Mesenchymal stem cell (in vitro differentiated cells and primary cell): ENCODE data around the gene UTP4. TPM values are rescaled to one million over a fixed set of nuclear protein-coding genes. Genes with fewer than 3 reads are reported as not detected.

Experiments
- DNase-seq: peaks from one replicate; pipeline ENCODE4 v3.0.0-alpha.2; 2013
- H2AFZ ChIP-seq: one replicate; pipeline ENCODE4 v1.6.1; 2013; ENCODE audit warnings: low read depth, mild to moderate bottlenecking, control low read depth, inconsistent platforms, low read length, moderate library complexity
- H2AK5ac ChIP-seq: 2 replicates; pipeline ENCODE4 v1.6.1; 2013; ENCODE audit warnings: low read length, moderate library complexity, mild to moderate bottlenecking, inconsistent platforms; ENCODE audit not compliant: severe bottlenecking
- H2BK120ac ChIP-seq: one replicate; pipeline ENCODE4 v1.6.1; 2013; ENCODE audit warnings: low read depth, mild to moderate bottlenecking, inconsistent platforms, low read length, moderate library complexity
- H2BK12ac ChIP-seq, 2 experiments: one replicate each; pipeline ENCODE4 v1.6.1; 2013; ENCODE audit warnings: inconsistent platforms in 2 of 2, low read length in 2 of 2, mild to moderate bottlenecking in 2 of 2, moderate library complexity in 2 of 2, control low read depth in 1 of 2
- H2BK15ac ChIP-seq: one replicate; pipeline ENCODE4 v1.6.1; 2013; ENCODE audit warnings: mild to moderate bottlenecking, low read depth, inconsistent platforms; ENCODE audit not compliant: poor library complexity, severe bottlenecking
- H2BK5ac ChIP-seq: 2 replicates; pipeline ENCODE4 v1.6.1; 2013; ENCODE audit warnings: low read depth, mild to moderate bottlenecking, low read length, control low read depth, inconsistent platforms; ENCODE audit not compliant: poor library complexity, severe bottlenecking
- H3K14ac ChIP-seq, 2 experiments: one replicate each; pipeline ENCODE4 v1.6.1; 2013; ENCODE audit warnings: inconsistent platforms in 2 of 2, low read length in 2 of 2, control low read depth in 1 of 2, mild to moderate bottlenecking in 1 of 2, moderate library complexity in 1 of 2
- H3K18ac ChIP-seq, 2 experiments: one replicate each; pipeline ENCODE4 v1.6.1; 2013; ENCODE audit warnings: inconsistent platforms in 2 of 2, low read length in 2 of 2, control low read depth in 1 of 2, low read depth in 1 of 2, mild to moderate bottlenecking in 1 of 2
- H3K23ac ChIP-seq, 2 experiments: one replicate each; pipeline ENCODE4 v1.6.1; 2013; ENCODE audit warnings: inconsistent platforms in 2 of 2, low read length in 2 of 2, mild to moderate bottlenecking in 2 of 2, moderate library complexity in 2 of 2, control low read depth in 1 of 2
- H3K27ac ChIP-seq: 2 replicates; pipeline ENCODE4 v1.5.1; 2013; ENCODE audit warnings: mild to moderate bottlenecking, moderate library complexity, low read length, control low read depth, inconsistent platforms; ENCODE audit not compliant: poor library complexity, severe bottlenecking
- H3K27me3 ChIP-seq, 2 experiments: 2 replicates each; pipeline versions ENCODE4 v1.6.1 to v1.7.0; 2013; ENCODE audit warnings: low read length in 2 of 2, mild to moderate bottlenecking in 2 of 2, moderate library complexity in 2 of 2, control low read depth in 1 of 2, inconsistent platforms in 1 of 2; ENCODE audit not compliant: control insufficient read depth in 1 of 2, insufficient read depth in 1 of 2
- H3K36me3 ChIP-seq, 2 experiments: 2 replicates each; pipeline versions ENCODE4 v1.6.1 to v1.7.0; 2013; ENCODE audit warnings: low read length in 2 of 2, control low read depth in 1 of 2, inconsistent platforms in 1 of 2, low read depth in 1 of 2, mild to moderate bottlenecking in 1 of 2; ENCODE audit not compliant: insufficient read depth in 2 of 2, control insufficient read depth in 1 of 2
- H3K4ac ChIP-seq, 2 experiments: one replicate each; pipeline ENCODE4 v1.6.1; 2013; ENCODE audit warnings: inconsistent platforms in 2 of 2, low read length in 2 of 2, mild to moderate bottlenecking in 2 of 2, moderate library complexity in 2 of 2, control low read depth in 1 of 2, low read depth in 1 of 2
- H3K4me1 ChIP-seq: 2 replicates; pipeline ENCODE4 v1.6.1; 2013; ENCODE audit warnings: low read depth, low read length, control low read depth; ENCODE audit not compliant: control insufficient read depth, insufficient read depth
- H3K4me2 ChIP-seq: 2 replicates; pipeline ENCODE4 v1.6.1; 2013; ENCODE audit warnings: low read length, mild to moderate bottlenecking, inconsistent platforms; ENCODE audit not compliant: poor library complexity, severe bottlenecking
- H3K4me3 ChIP-seq, 2 experiments: 2 replicates each; pipeline versions ENCODE4 v1.5.1 to v1.7.0; 2013; ENCODE audit warnings: low read length in 2 of 2, mild to moderate bottlenecking in 2 of 2, control low read depth in 1 of 2, low read depth in 1 of 2; ENCODE audit not compliant: insufficient read depth in 1 of 2
- H3K79me1 ChIP-seq: replicated peaks from 2 replicates; pipeline ENCODE4 v1.6.1; 2013; ENCODE audit warnings: mild to moderate bottlenecking, control low read depth, low read length, inconsistent platforms; ENCODE audit not compliant: poor library complexity, severe bottlenecking
- H3K9ac ChIP-seq: 2 replicates; pipeline ENCODE4 v1.7.0; 2013; ENCODE audit warnings: mild to moderate bottlenecking, low read length, moderate library complexity
- H3K9me3 ChIP-seq: 2 replicates; pipeline ENCODE4 v1.7.0; 2013; ENCODE audit warnings: mild to moderate bottlenecking, low read length; ENCODE audit not compliant: control insufficient read depth
- H4K8ac ChIP-seq: one replicate; pipeline ENCODE4 v1.6.1; 2013; ENCODE audit warnings: inconsistent platforms, mild to moderate bottlenecking, low read length, moderate library complexity
- H4K91ac ChIP-seq: one replicate; pipeline ENCODE4 v1.6.1; 2013; ENCODE audit warnings: mild to moderate bottlenecking, low read length, inconsistent platforms
- WGBS: methylation state at CpG from one replicate; pipeline ENCODE4 v1.1.7; 2013; ENCODE audit warnings: mixed read lengths; 5-methylcytosine and 5-hydroxymethylcytosine counted together
- polyA plus RNA-seq, 2 experiments: library from polyadenylated mRNA; stranded (reverse); fragments of 200-250 nt; gene quantifications; one replicate each; pipeline ENCODE4 v1.2.3, GENCODE V29; 2013

Gene UTP4
- polyA plus RNA-seq (2013, experiment 1 of 2), result 27.9 TPM
- polyA plus RNA-seq (2013, experiment 2 of 2), result 27.8 TPM

DNA sequence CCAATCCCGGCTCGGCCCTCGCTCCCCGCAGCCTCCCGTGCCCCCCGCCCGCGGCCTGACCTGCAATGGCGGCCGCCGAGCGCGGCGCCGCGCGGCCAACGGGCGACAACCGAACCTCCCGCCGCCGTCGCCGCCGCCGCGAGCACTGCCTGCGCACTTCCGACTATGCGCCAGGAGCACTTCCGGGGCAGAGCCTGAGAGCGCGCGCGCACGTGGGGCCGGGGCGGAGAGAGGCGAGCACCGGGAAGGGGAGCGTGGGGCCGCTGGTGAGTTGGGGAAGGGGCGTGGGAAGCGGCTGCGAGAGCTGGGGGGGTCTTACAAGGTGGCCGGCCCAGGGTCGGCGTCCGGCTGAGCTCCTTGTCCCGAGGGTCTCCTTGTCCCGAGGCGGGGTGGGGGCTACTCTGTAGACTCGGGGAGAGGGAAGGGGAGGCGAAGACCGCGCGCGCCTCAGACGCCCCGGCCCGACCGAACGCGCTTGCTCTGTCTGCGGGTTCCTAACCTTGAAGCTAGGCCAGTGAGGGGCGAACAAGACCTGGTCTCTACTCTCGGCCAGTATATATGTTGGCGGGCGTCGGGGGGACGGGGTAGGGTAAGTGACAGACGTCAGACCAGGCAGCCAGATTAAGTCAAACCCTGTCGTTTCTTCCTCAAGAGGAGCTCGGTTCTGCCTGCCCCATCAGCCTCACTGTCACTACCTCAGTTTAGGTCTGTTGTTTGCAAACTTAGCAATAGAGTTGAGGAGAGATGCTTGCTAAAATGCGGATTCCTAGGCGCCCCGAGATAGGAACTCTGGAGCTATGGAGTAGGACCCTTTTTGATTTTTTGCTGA is at the start of gene UTP4, which contains the start of gene CHTF8:
TSS of gene UTP4 (plus strand) at position 226 of the 829 bp plus-strand sequence. CDS start 811 bp downstream, outside the sequence.
TSS of gene CHTF8 (minus strand) at position 165 of the 829 bp plus-strand sequence. CDS start 11,130 bp downstream, outside the sequence.
- Histone ChIP-seq H4K8ac (peak within 1 kb of the TSS; percentile 100), H2AK5ac (peak within 1 kb of the TSS; percentile 99), H3K18ac (peak within 1 kb of the TSS; percentile 100), H3K9me3 (no peaks in the 10 kb centered on the region), H3K4me3 (peak within 1 kb of the TSS; percentile 99), H3K27ac (peak within 1 kb of the TSS; percentile 98), H3K14ac (peak within 1 kb of the TSS; percentile 97 to 99), H2BK12ac (peak within 1 kb of the TSS in 1 of 2 experiments; percentile 54), H3K4me1 (peaks cover 2% of the 10 kb centered on the region), H2BK120ac (peak within 1 kb of the TSS; percentile 100), H3K27me3 (no peaks in the 10 kb centered on the region), H4K91ac (peak within 1 kb of the TSS; percentile 100), H3K79me1 (peaks cover under 1% of the 10 kb centered on the region), H3K4me2 (peak within 1 kb of the TSS; percentile 99), H3K9ac (peak within 1 kb of the TSS; percentile 99), H2BK15ac (peak within 1 kb of the TSS; percentile 97), H2AFZ (peak within 1 kb of the TSS; percentile 95), H3K36me3 (peaks cover 5 to 32% of the 10 kb centered on the region in 2 experiments), H3K23ac (peak within 1 kb of the TSS in 1 of 2 experiments; percentile 100), H3K4ac (peak within 1 kb of the TSS; percentile 94 to 97), H2BK5ac (peak within 1 kb of the TSS; percentile 96)
- DNase-seq, result peak; percentile 87
- WGBS, result 1% methylated on average over 74 of the region's 78 CpGs

DNA sequence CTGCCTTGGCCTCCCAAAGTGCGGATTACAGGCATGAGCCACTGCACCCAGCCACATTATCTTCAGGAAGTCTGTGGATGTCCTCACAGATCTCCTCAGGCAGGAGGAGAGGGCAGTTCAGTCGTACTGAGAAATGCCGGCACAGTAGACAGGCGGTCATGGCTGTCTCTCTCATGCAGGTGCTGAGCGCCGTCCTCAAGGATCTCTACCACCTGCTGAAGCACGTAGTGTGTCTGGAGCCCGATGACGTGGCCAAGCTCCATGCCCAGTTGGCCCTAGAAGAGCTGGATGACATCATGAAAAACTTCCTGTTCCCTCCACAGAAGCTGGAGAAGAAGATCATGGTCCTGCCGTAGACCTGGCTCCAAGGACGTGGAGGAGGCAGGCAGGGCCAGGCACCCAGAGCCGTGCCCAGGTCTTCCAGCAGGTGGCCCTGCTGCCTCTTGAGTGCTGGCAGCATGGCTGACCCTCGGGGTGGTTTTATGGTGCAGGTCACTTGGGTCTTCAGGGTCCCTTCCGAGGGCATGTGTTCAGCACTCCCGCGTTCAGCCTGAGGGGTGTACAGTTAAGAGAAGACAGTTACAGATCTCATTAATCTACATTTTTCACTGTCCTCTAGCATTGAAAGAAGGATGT is 49.0 kb upstream of the UTP4 start:
- Histone ChIP-seq H3K79me1 (no peaks in the 10 kb centered on the region), H3K27me3 (no peaks in the 10 kb centered on the region), H3K9ac (no peak overlapping the region), H3K4ac (no peak overlapping the region), H2BK120ac (no peak overlapping the region), H4K8ac (no peak overlapping the region), H2BK5ac (no peak overlapping the region), H3K27ac (no peak overlapping the region), H2BK12ac (no peak overlapping the region), H4K91ac (no peak overlapping the region), H3K14ac (no peak overlapping the region), H2AFZ (no peak overlapping the region), H2AK5ac (peak overlapping the region; percentile 60), H3K18ac (no peak overlapping the region), H3K4me1 (peaks cover 11% of the 10 kb centered on the region), H3K36me3 (peaks cover 8 to 12% of the 10 kb centered on the region in 2 experiments), H3K9me3 (no peaks in the 10 kb centered on the region), H2BK15ac (no peak overlapping the region), H3K4me2 (no peak overlapping the region), H3K4me3 (no peak overlapping the region), H3K23ac (no peak overlapping the region)
- DNase-seq, result no peak
- WGBS, result 98% methylated on average over 13 of the region's 16 CpGs

DNA sequence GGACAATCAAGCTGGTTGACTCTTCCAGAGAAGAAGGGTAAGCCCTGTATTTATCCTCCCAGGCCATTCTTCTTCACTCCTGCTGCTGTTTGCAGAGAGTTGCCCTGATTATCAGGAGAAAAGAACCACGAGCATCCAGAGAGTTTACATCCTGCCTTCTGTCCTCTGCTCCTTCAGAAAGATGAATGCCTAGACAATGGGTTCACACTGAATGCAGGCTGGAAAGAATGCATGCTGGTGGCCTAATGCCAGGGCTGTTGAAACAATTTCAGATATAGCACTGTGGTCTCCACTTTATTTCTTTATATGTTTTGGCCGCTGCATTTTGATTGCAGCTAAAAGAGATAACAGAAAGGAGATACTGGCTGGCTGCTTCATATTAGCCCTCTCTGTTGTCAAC is 48.2 kb upstream of the UTP4 start:
- H2AFZ ChIP-seq, result no peak overlapping the region
- no peak overlapping the region for H3K14ac ChIP-seq
- H3K23ac ChIP-seq, result no peak overlapping the region
- H3K4me1 ChIP-seq, result peaks cover 16% of the 10 kb centered on the region
- WGBS, result 90% methylated on average over 2 of the region's 2 CpGs
- H3K18ac ChIP-seq, result no peak overlapping the region
- no peak overlapping the region for H2BK120ac ChIP-seq
- DNase-seq, result no peak
- H2BK12ac ChIP-seq, result no peak overlapping the region
- no peak overlapping the region for H3K4ac ChIP-seq
- no peak overlapping the region for H4K8ac ChIP-seq
- peaks cover 9 to 12% of the 10 kb centered on the region in 2 experiments for H3K36me3 ChIP-seq
- no peaks in the 10 kb centered on the region for H3K27me3 ChIP-seq
- H3K79me1 ChIP-seq, result no peaks in the 10 kb centered on the region
- peak overlapping the region; percentile 49 for H3K27ac ChIP-seq
- H3K9me3 ChIP-seq, result no peaks in the 10 kb centered on the region
- H2BK5ac ChIP-seq, result no peak overlapping the region
- no peak overlapping the region for H3K4me2 ChIP-seq
- H3K4me3 ChIP-seq, result no peak overlapping the region
- peak overlapping the region; percentile 50 for H2AK5ac ChIP-seq
- no peak overlapping the region for H2BK15ac ChIP-seq
- no peak overlapping the region for H4K91ac ChIP-seq
- no peak overlapping the region for H3K9ac ChIP-seq
